GM21381 (cell line): Measurements from ENCODE around the gene LPIN2.
"Not testable (repeated sequence)": the region's sequence is repeated elsewhere in the genome, so short reads cannot be mapped to it uniquely, and the experiment has no call there.

Experiments
- ATAC-seq: cut with Tn5 transposase; IDR thresholded peaks from one replicate; pipeline ENCODE4 v1.9.1; 2021; ENCODE audit warnings: mild to moderate bottlenecking, moderate library complexity; ENCODE audit not compliant: unreplicated experiment

Gene LPIN2

GRCh38 chr18:3046216-3046808 is 33.4 kb upstream of the LPIN2 start:
- no peak for ATAC-seq

- no peak for ATAC-seq
These were observed 32.2 kb upstream of the LPIN2 start for GRCh38 chr18:3044931-3045698.

- no peak for ATAC-seq
These were observed 29.4 kb upstream of the LPIN2 start for GRCh38 chr18:3042379-3042778.

GRCh38 chr18:3041843-3042242 is 28.9 kb upstream of the LPIN2 start:
- no peak for ATAC-seq

GRCh38 chr18:3040881-3041280 is 27.9 kb upstream of the LPIN2 start:
- ATAC-seq, result no peak

GRCh38 chr18:3040173-3040572 is 27.2 kb upstream of the LPIN2 start:
- ATAC-seq, result no peak

GRCh38 chr18:3037423-3037915 is 24.5 kb upstream of the LPIN2 start:
- peak; percentile 98 for ATAC-seq

- no peak for ATAC-seq
These were observed 23.2 kb upstream of the LPIN2 start for GRCh38 chr18:3036108-3036507.

- no peak for ATAC-seq
These were observed 22.7 kb upstream of the LPIN2 start for GRCh38 chr18:3035635-3036034.

GRCh38 chr18:3032721-3033120 is 19.8 kb upstream of the LPIN2 start:
- ATAC-seq, result no peak

GRCh38 chr18:3029215-3029952 is 16.4 kb upstream of the LPIN2 start:
- no peak for ATAC-seq

- ATAC-seq, result not testable (repeated sequence)
These were observed 15.2 kb upstream of the LPIN2 start for GRCh38 chr18:3028115-3028514.

- ATAC-seq, result no peak
These were observed 14.5 kb upstream of the LPIN2 start for GRCh38 chr18:3027370-3027891.

GRCh38 chr18:3025544-3025943 is 12.6 kb upstream of the LPIN2 start:
- no peak for ATAC-seq

GRCh38 chr18:3023603-3024002 is 10.7 kb upstream of the LPIN2 start:
- ATAC-seq, result not testable (repeated sequence)

GRCh38 chr18:3016585-3017297 is 3.8 kb upstream of the LPIN2 start:
- no peak for ATAC-seq

GRCh38 chr18:3015851-3016250 is 2.9 kb upstream of the LPIN2 start:
- ATAC-seq, result no peak

- no peak for ATAC-seq
These were observed 2.3 kb upstream of the LPIN2 start for GRCh38 chr18:3015204-3015592.

- ATAC-seq, result no peak
These were observed 1.7 kb upstream of the LPIN2 start for GRCh38 chr18:3014503-3015203.
